ENCODE data around the gene SLC38A9.
"Not testable (repeated sequence)": the region's sequence is repeated elsewhere in the genome, so short reads cannot be mapped to it uniquely, and the experiment has no call there.

The SLC38A9 gene

GRCh38 chr5:55712023-55712859 is at the start of gene SLC38A9:
Gene SLC38A9 (minus strand): TSS chr5:55712324. CDS start chr5:55697958, 14,366 bp downstream.
- TF ChIP-seq CTCF (IDR thresholded peaks at IDR 0.05) (no peak), ZFX (IDR thresholded peaks at IDR 0.05; ENCODE audit: borderline replicate concordance) (no peak)
- H3K27ac ChIP-seq = 0 out of 2 replicates have a peak within 1 kb of the TSS, but pooled peaks have one; percentile 30

GRCh38 chr5:55761721-55762120 is 49.6 kb upstream of the SLC38A9 start:
- not testable (repeated sequence) for H3K27ac ChIP-seq

- H3K27ac ChIP-seq = no peak overlapping the region
- TF ChIP-seq ZFX (IDR thresholded peaks at IDR 0.05; ENCODE audit: borderline replicate concordance) (no peak), CTCF (IDR thresholded peaks at IDR 0.05) (no peak)
Measured at GRCh38 chr5:55758714-55759113, 46.6 kb upstream of the SLC38A9 start.

GRCh38 chr5:55758231-55758630 is 46.1 kb upstream of the SLC38A9 start:
- TF ChIP-seq CTCF (IDR thresholded peaks at IDR 0.05) = no peak
- TF ChIP-seq ZFX (IDR thresholded peaks at IDR 0.05; ENCODE audit: borderline replicate concordance) = no peak
- H3K27ac ChIP-seq = no peak overlapping the region

GRCh38 chr5:55750499-55750898 is 38.4 kb upstream of the SLC38A9 start:
- no peak overlapping the region for H3K27ac ChIP-seq
- TF ChIP-seq CTCF (IDR thresholded peaks at IDR 0.05) = no peak
- TF ChIP-seq ZFX (IDR thresholded peaks at IDR 0.05; ENCODE audit: borderline replicate concordance) = no peak

GRCh38 chr5:55750063-55750462 is 37.9 kb upstream of the SLC38A9 start:
- no peak overlapping the region for H3K27ac ChIP-seq
- no peak for TF ChIP-seq ZFX (IDR thresholded peaks at IDR 0.05; ENCODE audit: borderline replicate concordance)
- no peak for TF ChIP-seq CTCF (IDR thresholded peaks at IDR 0.05)

GRCh38 chr5:55749387-55749786 is 37.3 kb upstream of the SLC38A9 start:
- H3K27ac ChIP-seq = no peak overlapping the region
- no peak for TF ChIP-seq ZFX (IDR thresholded peaks at IDR 0.05; ENCODE audit: borderline replicate concordance)
- TF ChIP-seq CTCF (IDR thresholded peaks at IDR 0.05) = no peak
